Liver (tissue), 2 donors: ENCODE measurements around the gene NECTIN1.

ENCODE experiments used
- CTCF ChIP-seq: fragments of 150-350 bp; IDR thresholded peaks from 2 replicates; pipeline ENCODE4 v1.5.1; 2017; ENCODE audit warnings: improper control_type of control experiment, low read depth, low read length; ENCODE audit not compliant: missing input control
- YY1 ChIP-seq: IDR thresholded peaks from 2 replicates; pipeline ENCODE4 v1.6.1; 2016; ENCODE audit warnings: antibody characterized with exemption, mild to moderate bottlenecking
- donor health status: healthy.

GRCh38 chr11:119717839-119718534 is 11.0 kb downstream of the NECTIN1 start:
- TF ChIP-seq CTCF (no peak), YY1 (no peak)
